ENCODE data around the gene LITAFD. TPM values are rescaled to one million over a fixed set of nuclear protein-coding genes. Genes with fewer than 3 reads are reported as not detected.

Gene LITAFD
- not detected in 2 replicates for total RNA-seq (2014; rRNA removed; shearing (Covaris generic))
- not detected in 2 replicates for polyA plus RNA-seq (2016; fragmentation: Nextera tagmentation; extraction: Ambion mirVana)
- long read RNA-seq, result 0 reads

- H3K27ac Mint-ChIP-seq, result no peak within 1 kb of the TSS; the same call in 1 of the 2 replicates
Observed at GRCh38 chr16:8882041-8882617, at the start of gene LITAFD. Gene LITAFD (plus strand): TSS chr16:8882351. CDS start chr16:8884356, 2,005 bp downstream.

DNA sequence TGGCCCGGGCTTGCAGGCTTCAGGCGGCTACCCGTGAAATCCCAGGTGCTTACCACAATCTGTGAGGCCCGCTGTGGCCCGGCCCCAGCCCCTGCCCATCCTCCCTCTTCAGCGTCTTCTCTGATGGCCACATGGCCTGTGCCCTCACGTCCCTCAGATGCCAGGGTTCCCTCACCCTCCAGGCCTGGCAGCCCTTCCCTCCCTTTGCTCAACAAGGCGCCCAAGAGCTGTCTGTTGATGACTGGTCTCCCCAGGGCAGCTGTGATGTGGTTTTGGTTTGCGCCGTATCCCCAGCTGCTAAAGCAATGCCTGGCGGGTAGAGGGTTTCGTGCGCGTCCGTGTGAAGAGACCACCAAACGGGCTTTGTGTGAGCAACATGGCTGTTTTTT, 49.4 kb upstream of the LITAFD start:
- ATAC-seq, result peak; percentile 22
- H3K79me2 ChIP-seq (replicated peaks; ENCODE audit: insufficient read depth), result peaks cover 19% of the 10 kb centered on the region
- Mint-ChIP-seq H3K36me3 (ENCODE audit: low read depth) (peaks cover 37% of the 10 kb centered on the region), H3K9me3 (no peaks in the 10 kb centered on the region; the same call in 2 of the 3 replicates), H3K4me1 (peaks cover 60% of the 10 kb centered on the region), H3K27ac (peak overlapping the region; percentile 99), H3K27me3 (ENCODE audit: insufficient read depth, low read depth, poor library complexity) (peaks cover 20% of the 10 kb centered on the region), H3K4me3 (peak overlapping the region; percentile 39)
- H3K27ac ChIP-seq (ENCODE audit: low read depth), result peak overlapping the region; percentile 97
- peaks cover 29% of the 10 kb centered on the region for H3F3A ChIP-seq (replicated peaks; ENCODE audit: low read depth)
- no peak overlapping the region for H3K4me3 ChIP-seq
- H3K9me2 ChIP-seq (ENCODE audit: insufficient read depth), result no peaks in the 10 kb centered on the region
- no peak overlapping the region for H2AFZ ChIP-seq
- no peaks in the 10 kb centered on the region; the same call in 1 of the 2 replicates for H3K36me3 ChIP-seq (ENCODE audit: insufficient read depth)
- no peaks in the 10 kb centered on the region for H4K20me1 ChIP-seq (replicated peaks; ENCODE audit: insufficient read depth)
- H3K4me1 ChIP-seq (ENCODE audit: insufficient read depth), result peaks cover 63% of the 10 kb centered on the region
- H3K27me3 ChIP-seq (ENCODE audit: insufficient read depth), result no peaks in the 10 kb centered on the region
- peak overlapping the region; percentile 67 for H3K4me2 ChIP-seq
- DNase-seq (ENCODE audit: low spot score), result no peak
- TF ChIP-seq, protein P1, sequence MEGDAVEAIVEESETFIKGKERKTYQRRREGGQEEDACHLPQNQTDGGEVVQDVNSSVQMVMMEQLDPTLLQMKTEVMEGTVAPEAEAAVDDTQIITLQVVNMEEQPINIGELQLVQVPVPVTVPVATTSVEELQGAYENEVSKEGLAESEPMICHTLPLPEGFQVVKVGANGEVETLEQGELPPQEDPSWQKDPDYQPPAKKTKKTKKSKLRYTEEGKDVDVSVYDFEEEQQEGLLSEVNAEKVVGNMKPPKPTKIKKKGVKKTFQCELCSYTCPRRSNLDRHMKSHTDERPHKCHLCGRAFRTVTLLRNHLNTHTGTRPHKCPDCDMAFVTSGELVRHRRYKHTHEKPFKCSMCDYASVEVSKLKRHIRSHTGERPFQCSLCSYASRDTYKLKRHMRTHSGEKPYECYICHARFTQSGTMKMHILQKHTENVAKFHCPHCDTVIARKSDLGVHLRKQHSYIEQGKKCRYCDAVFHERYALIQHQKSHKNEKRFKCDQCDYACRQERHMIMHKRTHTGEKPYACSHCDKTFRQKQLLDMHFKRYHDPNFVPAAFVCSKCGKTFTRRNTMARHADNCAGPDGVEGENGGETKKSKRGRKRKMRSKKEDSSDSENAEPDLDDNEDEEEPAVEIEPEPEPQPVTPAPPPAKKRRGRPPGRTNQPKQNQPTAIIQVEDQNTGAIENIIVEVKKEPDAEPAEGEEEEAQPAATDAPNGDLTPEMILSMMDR (conservative IDR thresholded peaks at IDR 0.05; ENCODE audit: low read depth in 2 of 2), result no peak
- TF ChIP-seq, protein P2, sequence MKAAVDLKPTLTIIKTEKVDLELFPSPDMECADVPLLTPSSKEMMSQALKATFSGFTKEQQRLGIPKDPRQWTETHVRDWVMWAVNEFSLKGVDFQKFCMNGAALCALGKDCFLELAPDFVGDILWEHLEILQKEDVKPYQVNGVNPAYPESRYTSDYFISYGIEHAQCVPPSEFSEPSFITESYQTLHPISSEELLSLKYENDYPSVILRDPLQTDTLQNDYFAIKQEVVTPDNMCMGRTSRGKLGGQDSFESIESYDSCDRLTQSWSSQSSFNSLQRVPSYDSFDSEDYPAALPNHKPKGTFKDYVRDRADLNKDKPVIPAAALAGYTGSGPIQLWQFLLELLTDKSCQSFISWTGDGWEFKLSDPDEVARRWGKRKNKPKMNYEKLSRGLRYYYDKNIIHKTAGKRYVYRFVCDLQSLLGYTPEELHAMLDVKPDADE (IDR thresholded peaks at IDR 0.05), result no peak
- no peak for TF ChIP-seq EZH2phosphoT487 (IDR thresholded peaks at IDR 0.05; ENCODE audit: unreplicated experiment)
- TF ChIP-seq CREB1 (CRISPR knock-in tag; IDR thresholded peaks at IDR 0.05; ENCODE audit: low read depth), result no peak
- TF ChIP-seq NANOG (IDR thresholded peaks at IDR 0.05; ENCODE audit: borderline replicate concordance), result no peak
- no peak for TF ChIP-seq POLR2AphosphoS5 (IDR thresholded peaks at IDR 0.05; ENCODE audit: low read depth)
- no peak for TF ChIP-seq ZNF114 (CRISPR knock-in tag; IDR thresholded peaks at IDR 0.05)
- no peak for TF ChIP-seq STAT1 (IDR thresholded peaks at IDR 0.05; ENCODE audit: unreplicated experiment)
- no peak for TF ChIP-seq JUNB (IDR thresholded peaks at IDR 0.05; ENCODE audit: unreplicated experiment)

More at GRCh38 chr16:8882041-8882617, at the start of gene LITAFD:
- Histone ChIP-seq H3K79me2 (replicated peaks; ENCODE audit: insufficient read depth) (no peaks in the 10 kb centered on the region), H3F3A (replicated peaks; ENCODE audit: low read depth) (0 out of 2 replicates have a peak, but pooled peaks cover 3% of the 10 kb centered on the region), H4K20me1 (replicated peaks; ENCODE audit: insufficient read depth) (0 out of 2 replicates have a peak, but pooled peaks cover 6% of the 10 kb centered on the region), H3K27ac (ENCODE audit: low read depth) (no peak within 1 kb of the TSS), H3K4me2 (no peak within 1 kb of the TSS), H3K4me1 (ENCODE audit: insufficient read depth) (peaks cover 22% of the 10 kb centered on the region), H3K9me2 (ENCODE audit: insufficient read depth) (no peaks in the 10 kb centered on the region), H3K27me3 (ENCODE audit: insufficient read depth) (no peaks in the 10 kb centered on the region), H3K36me3 (ENCODE audit: insufficient read depth) (no peaks in the 10 kb centered on the region), H2AFZ (no peak within 1 kb of the TSS), H3K4me3 (no peak within 1 kb of the TSS)
- DNase-seq (ENCODE audit: low spot score) (no peak), ATAC-seq (no peak)
- no peak within 1 kb of the TSS for H3K4me3 Mint-ChIP-seq
- peaks cover under 1% of the 10 kb centered on the region for H3K36me3 Mint-ChIP-seq (ENCODE audit: low read depth)
- H3K27me3 Mint-ChIP-seq (ENCODE audit: insufficient read depth, low read depth, poor library complexity), result peaks cover 28% of the 10 kb centered on the region
- TF ChIP-seq POLR2AphosphoS5 (IDR thresholded peaks at IDR 0.05; ENCODE audit: low read depth), result no peak
- TF ChIP-seq, protein P1 (conservative IDR thresholded peaks at IDR 0.05; ENCODE audit: low read depth in 2 of 2), result no peak
- TF ChIP-seq NANOG (IDR thresholded peaks at IDR 0.05; ENCODE audit: borderline replicate concordance), result no peak
- TF ChIP-seq EZH2 (IDR thresholded peaks at IDR 0.05; ENCODE audit: low read depth, unreplicated experiment), result no peak
- TF ChIP-seq EZH2phosphoT487 (IDR thresholded peaks at IDR 0.05; ENCODE audit: unreplicated experiment), result no peak
- no peak for TF ChIP-seq ZNF331 (CRISPR knock-in tag; IDR thresholded peaks at IDR 0.05; ENCODE audit: low read depth)
- TF ChIP-seq, protein P3, sequence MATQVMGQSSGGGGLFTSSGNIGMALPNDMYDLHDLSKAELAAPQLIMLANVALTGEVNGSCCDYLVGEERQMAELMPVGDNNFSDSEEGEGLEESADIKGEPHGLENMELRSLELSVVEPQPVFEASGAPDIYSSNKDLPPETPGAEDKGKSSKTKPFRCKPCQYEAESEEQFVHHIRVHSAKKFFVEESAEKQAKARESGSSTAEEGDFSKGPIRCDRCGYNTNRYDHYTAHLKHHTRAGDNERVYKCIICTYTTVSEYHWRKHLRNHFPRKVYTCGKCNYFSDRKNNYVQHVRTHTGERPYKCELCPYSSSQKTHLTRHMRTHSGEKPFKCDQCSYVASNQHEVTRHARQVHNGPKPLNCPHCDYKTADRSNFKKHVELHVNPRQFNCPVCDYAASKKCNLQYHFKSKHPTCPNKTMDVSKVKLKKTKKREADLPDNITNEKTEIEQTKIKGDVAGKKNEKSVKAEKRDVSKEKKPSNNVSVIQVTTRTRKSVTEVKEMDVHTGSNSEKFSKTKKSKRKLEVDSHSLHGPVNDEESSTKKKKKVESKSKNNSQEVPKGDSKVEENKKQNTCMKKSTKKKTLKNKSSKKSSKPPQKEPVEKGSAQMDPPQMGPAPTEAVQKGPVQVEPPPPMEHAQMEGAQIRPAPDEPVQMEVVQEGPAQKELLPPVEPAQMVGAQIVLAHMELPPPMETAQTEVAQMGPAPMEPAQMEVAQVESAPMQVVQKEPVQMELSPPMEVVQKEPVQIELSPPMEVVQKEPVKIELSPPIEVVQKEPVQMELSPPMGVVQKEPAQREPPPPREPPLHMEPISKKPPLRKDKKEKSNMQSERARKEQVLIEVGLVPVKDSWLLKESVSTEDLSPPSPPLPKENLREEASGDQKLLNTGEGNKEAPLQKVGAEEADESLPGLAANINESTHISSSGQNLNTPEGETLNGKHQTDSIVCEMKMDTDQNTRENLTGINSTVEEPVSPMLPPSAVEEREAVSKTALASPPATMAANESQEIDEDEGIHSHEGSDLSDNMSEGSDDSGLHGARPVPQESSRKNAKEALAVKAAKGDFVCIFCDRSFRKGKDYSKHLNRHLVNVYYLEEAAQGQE (IDR thresholded peaks at IDR 0.05; ENCODE audit: unreplicated experiment), result no peak
- no peak for TF ChIP-seq ZNF114 (CRISPR knock-in tag; IDR thresholded peaks at IDR 0.05)
- TF ChIP-seq CREB1 (CRISPR knock-in tag; IDR thresholded peaks at IDR 0.05; ENCODE audit: low read depth), result no peak
- H3K4me1 Mint-ChIP-seq, result peaks cover 29% of the 10 kb centered on the region
- H3K9me3 Mint-ChIP-seq, result no peaks in the 10 kb centered on the region; the same call in 2 of the 3 replicates

All from GM23338 (cell line).